Anterior cingulate cortex (tissue), 58 donors: Measurements from ENCODE around the gene RNF2.

ENCODE experiments used
- DNase-seq, 58 donors: peaks; one replicate each; lab custom pipeline; 2025; lab: John Stamatoyannopoulos, UW

The RNF2 gene

DNA sequence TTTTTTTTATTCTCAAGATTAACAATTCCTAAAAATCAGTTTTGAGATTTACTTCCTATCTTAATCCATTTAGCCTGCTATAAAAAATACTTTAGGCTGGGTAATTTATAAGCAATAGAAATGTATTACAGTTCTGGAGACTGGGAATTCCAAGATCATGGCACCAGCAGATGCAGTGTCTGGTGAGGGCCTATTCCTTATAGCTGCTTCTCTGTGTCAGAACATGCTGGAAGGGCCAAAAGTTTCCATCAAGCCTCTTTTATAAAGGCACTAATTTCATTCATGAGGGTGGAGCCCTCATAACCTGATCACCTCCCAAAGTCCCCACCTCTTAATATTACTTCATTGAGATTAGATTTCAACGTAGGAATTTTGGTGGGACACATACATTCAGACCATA, 41.7 kb downstream of the RNF2 start:
- DNase-seq, result no peak

DNA sequence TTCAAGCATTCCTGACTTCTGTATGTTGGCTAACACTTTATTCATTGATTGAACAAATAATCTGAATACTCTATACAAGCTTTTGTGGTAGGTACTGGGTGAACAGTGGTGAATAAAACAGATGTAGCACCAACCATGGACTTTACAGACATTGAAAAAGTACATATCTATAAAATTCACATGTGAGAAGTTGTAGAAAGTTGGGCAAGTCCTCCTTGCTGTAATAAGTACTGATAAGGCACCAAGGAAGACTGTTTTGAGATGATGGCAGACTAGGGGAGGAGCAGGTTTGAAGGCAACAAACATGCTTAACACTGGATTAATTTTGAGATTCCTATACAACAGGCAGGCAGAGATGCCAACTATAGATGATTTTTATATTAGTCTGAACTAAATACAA, 42.4 kb downstream of the RNF2 start:
- DNase-seq, result no peak

DNA sequence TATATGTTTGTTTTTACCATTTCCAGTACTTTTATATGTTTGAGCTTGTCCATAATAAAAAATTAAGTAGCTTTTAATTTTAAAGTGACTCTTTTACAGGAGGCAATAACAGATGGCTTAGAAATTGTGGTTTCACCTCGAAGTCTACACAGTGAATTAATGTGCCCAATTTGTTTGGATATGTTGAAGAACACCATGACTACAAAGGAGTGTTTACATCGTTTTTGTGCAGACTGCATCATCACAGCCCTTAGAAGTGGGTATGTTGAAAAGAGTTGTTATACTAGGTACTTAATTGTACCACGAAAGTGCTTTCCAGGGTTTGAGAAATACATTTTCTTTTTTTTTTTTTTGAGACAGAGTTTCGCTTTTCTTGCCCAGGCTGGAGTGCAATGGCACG, 46.1 kb downstream of the RNF2 start:
- no peak for DNase-seq

- no peak for DNase-seq
These were observed 49.4 kb downstream of the RNF2 start for GRCh38 chr1:185094761-185095160.

DNA sequence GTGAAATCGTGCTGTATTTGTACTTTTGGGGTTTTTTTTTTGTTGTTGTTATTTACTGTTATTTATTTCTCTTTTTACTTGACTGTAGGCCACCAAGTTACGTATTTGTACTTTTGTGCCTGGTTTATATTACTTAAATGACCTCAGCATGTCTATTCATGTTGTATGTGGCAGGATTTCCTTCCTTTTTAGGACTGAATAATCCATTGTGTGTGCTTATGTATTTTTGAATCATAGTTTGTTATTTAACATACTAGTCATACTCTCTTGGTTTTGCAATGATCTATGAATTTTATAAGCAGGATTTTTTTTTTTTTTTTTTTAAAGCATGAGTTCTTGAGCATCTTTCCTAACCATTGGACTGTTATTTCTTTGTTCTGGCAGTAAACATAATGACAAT, 51.2 kb downstream of the RNF2 start:
- no peak for DNase-seq

- DNase-seq, result no peak
These were observed 58.7 kb downstream of the RNF2 start for GRCh38 chr1:185104083-185104482.

GRCh38 chr1:185105121-185105520, 59.8 kb downstream of the RNF2 start:
- DNase-seq, result no peak

DNA sequence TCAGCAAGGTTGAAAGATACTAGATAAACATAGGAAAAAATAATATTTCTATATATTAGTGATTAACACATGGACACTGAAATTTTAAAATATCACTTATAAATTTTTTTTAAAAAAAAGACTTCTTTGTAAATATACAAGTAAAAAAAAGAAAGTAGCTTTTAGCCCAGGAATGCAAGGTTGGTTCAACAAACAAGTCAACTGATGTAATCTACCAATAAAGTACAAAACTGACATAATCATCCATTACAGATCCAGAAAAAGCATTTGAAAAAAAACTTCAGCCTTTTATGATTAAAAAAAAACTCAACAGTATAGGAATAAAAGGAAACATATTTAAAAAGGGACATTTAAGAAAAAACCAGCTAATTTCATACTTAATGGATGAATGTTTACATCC, 63.0 kb downstream of the RNF2 start:
- DNase-seq, result no peak

DNA sequence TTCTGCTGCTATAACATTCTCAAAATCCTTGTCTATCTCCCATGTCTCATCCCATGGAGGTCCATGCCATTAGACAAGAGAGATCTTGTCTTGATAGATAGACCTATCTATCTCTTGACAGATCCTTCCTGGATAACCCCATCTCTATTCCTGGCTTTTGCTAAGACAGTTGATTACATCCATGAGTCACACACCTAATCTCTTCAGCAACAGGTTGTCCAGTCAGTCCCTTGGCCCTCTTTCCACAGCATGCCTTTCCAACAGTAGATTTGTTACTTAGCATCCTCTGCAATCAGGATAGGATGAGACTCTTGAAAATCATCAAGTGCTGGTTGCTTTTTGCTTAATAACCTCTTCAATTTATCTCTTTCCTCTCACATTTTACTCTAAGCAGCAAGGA, 64.8 kb downstream of the RNF2 start:
- no peak for DNase-seq

DNA sequence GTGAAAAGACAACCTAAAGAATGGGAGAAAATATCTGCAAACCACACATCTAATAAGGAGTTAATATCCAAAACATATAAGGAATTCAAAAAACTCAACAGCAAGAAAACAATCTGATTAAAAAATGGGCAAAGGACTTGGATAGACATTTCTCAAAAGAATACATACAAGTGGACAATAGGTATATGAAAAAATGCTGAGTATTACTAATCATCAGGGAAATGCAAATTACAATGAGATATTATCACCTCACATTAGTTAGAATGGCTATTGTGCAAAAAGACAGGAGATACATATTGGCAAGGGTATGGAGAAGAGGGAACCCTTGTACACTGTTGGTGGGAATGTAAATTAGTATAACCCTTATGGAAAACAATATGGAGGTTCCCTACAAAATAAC, 66.5 kb downstream of the RNF2 start:
- no peak for DNase-seq

DNA sequence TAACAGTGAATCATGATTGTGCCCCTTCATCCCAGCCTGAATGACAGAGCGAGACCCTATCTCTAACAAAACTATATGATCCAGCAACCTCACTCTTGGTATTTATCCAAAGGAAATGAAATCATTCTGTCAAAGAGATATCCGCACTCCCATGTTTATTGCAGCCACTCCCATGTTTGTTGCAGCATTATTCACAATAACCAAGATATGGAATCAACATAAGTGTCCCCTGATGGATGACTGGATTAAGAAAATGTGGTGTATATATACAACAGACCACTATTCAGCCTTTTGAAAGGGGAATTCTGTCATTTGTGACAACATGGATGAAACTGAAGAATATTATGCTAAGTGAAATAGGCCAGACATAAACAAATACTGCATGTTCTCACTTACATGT, 67.0 kb downstream of the RNF2 start:
- DNase-seq, result no peak

DNA sequence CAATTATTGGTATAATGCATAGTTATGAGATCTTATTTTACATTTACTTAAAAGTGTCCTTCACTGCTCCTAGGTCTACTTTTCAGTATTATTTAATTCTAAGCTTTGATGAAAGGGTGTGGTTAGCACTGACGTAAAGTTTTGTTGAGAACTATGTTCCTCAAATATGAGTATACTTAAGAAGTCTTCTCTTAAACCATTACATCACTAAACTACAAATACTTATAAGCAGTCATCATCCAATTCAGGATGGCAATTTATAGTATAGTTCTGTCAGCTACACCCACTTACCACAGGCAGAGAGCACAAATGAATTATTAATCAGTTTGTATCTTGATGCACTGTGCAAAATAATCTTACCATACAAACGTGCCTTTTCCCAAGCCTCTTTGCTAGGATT, 84.3 kb downstream of the RNF2 start:
- DNase-seq, result no peak

- no peak for DNase-seq
These were observed 87.2 kb downstream of the RNF2 start for GRCh38 chr1:185132534-185132933.

DNA sequence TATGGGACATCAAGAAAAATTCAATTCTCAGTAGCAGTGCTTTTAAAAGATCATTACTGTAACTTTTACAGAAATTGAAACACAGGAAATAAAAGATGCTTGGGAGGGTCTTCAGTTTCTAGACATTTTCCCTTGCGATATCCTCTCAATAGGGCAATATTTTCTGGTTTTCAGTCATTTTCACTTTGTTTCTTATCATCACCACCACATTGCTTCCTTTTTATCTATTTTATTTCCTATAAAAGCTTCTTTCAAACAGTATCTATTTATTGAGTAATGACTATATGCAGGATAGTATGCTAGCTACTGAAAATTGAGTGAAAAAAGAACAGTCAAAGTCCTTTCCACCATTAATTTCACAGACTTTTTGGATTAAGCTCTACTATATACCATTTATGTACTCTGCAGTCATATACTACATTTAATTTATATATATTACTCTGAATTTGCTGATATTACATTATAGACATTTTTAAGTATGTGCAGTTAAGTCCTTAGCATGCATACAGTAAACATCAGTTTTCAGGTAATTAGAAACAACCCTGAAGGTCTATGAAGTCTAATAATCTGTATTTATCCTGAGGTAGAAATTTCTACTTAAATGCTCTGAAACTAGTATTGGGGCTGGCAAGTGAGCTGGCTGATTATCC, 92.7 kb downstream of the RNF2 start:
- DNase-seq, result no peak

GRCh38 chr1:185139246-185139645, 93.9 kb downstream of the RNF2 start:
- DNase-seq, result no peak

DNA sequence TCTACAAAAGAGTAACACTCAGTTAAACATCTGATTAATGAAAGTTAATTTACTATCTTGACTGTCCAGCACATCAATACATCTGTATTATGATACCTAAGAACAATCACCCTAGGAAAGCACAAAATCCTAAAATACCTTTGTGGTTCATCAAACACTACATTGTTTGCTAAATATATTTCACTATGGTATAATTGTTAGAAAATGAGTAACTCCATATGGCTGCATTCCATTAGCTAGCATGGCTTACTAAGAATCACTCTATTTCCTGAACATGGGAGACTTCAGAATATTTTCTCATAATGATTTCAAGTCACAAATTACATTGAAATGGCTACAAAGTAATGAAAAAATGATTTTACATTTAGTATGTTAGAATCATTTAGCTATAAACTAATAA, 98.9 kb downstream of the RNF2 start:
- DNase-seq, result no peak

DNA sequence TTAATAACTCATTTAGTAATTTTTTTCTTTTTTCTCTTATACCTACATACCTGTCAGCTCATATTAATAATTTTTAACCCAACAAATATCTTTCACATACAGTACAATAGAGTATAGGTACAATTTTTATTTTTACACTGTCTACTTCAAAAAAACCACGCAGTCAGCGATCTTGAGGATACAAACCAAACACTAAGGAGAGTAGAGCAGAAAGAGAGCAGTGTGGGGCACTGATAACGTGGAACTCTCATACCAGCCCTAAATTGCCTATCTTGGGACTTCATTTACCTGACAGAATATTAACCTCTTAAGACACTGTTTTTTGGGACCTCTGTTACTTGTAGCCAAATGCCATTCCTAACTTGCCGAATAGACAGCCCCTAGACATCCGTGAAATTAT, 105.9 kb downstream of the RNF2 start:
- no peak for DNase-seq
